B cell (primary cell): ENCODE measurements around the gene LRRC8B.

ENCODE experiments used
- CTCF ChIP-seq: fragments of 200-600 bp; IDR thresholded peaks from one replicate; pipeline ENCODE4 v1.8.0; 2022; ENCODE audit warnings: antibody characterized with exemption, mild to moderate bottlenecking
- EZH2 ChIP-seq: IDR thresholded peaks from 2 replicates; pipeline ENCODE4 v1.6.1; 2012; ENCODE audit warnings: borderline replicate concordance, low read depth, mild to moderate bottlenecking, moderate library complexity, low read length; ENCODE audit not compliant: insufficient read depth, poor library complexity, severe bottlenecking

GRCh38 chr1:89487972-89488371 lies 36.7 kb upstream of the LRRC8B start:
- no peak for TF ChIP-seq CTCF
- TF ChIP-seq EZH2 = no peak
